Lower lobe of right lung (tissue), 2 donors: ENCODE data around the gene PARP16. TPM values are rescaled to one million over a fixed set of nuclear protein-coding genes. Genes with fewer than 3 reads are reported as not detected.

Experiments
- ATAC-seq, 2 donors: fragments of 200-7000 bp; cut with Tn5 transposase; one replicate each; pipeline ENCODE4 v1.9.1; 2020 to 2022; ENCODE audit warnings: mild to moderate bottlenecking in 2 of 2, moderate library complexity in 2 of 2
- DNase-seq: peaks from one replicate; pipeline ENCODE4 v3.0.0-alpha.2; 2020
- H3K27ac ChIP-seq: fragments of 200-600 bp; one replicate; pipeline ENCODE4 v1.8.0; 2022
- H3K27me3 ChIP-seq: fragments of 200-600 bp; one replicate; pipeline ENCODE4 v1.8.0; 2022; ENCODE audit warnings: low read depth
- H3K36me3 ChIP-seq: fragments of 200-600 bp; one replicate; pipeline ENCODE4 v1.8.0; 2022; ENCODE audit warnings: mild to moderate bottlenecking
- H3K4me1 ChIP-seq: fragments of 200-600 bp; one replicate; pipeline ENCODE4 v1.8.0; 2022
- H3K4me3 ChIP-seq: fragments of 200-600 bp; one replicate; pipeline ENCODE4 v1.8.0; 2022; ENCODE audit warnings: mild to moderate bottlenecking
- H3K9me3 ChIP-seq: fragments of 200-600 bp; one replicate; pipeline ENCODE4 v1.8.0; 2022
- CTCF ChIP-seq: fragments of 200-600 bp; IDR thresholded peaks from one replicate; pipeline ENCODE4 v1.8.0; 2022; ENCODE audit warnings: antibody characterized with exemption, mild to moderate bottlenecking
- intact Hi-C: fragments of 100-400 bp; cut with DNase I; formaldehyde crosslinking; loops from one replicate; pipeline ENCODE4 v1.11.0; 2022
- total RNA-seq: library from RNA; stranded (reverse); fragmentation: NEBNext Ultra II Directional; extraction: Animal tissue kit (Norgen Biotek cat#: 25700); gene quantifications from one replicate; pipeline ENCODE4 v1.2.1, GENCODE V29; 2021
- donor health status: DM: no; HTN: yes; CAD: no; lungs with severe emphysema.

PARP16 gene
- total RNA-seq, 1 donor from 2014 or later = 8.8 TPM

GRCh38 chr15:65310431-65311137, 23.9 kb upstream of the PARP16 start:
- peak; percentile 36 for DNase-seq
- H3K4me1 ChIP-seq = no peaks in the 10 kb centered on the region
- no peak for ATAC-seq
- TF ChIP-seq CTCF = no peak
- no peak overlapping the region for H3K27ac ChIP-seq
- no peaks in the 10 kb centered on the region for H3K27me3 ChIP-seq
- intact Hi-C loops = no loop called here
- H3K9me3 ChIP-seq = no peaks in the 10 kb centered on the region
- H3K36me3 ChIP-seq = no peaks in the 10 kb centered on the region
- no peak overlapping the region for H3K4me3 ChIP-seq

GRCh38 chr15:65309882-65310418, 23.3 kb upstream of the PARP16 start:
- TF ChIP-seq CTCF = no peak
- no peaks in the 10 kb centered on the region for H3K36me3 ChIP-seq
- H3K4me3 ChIP-seq = no peak overlapping the region
- peaks cover 6% of the 10 kb centered on the region for H3K4me1 ChIP-seq
- H3K9me3 ChIP-seq = no peaks in the 10 kb centered on the region
- no peak overlapping the region for H3K27ac ChIP-seq
- intact Hi-C loops = no loop called here
- DNase-seq (peak; percentile 9), ATAC-seq (no peak)
- no peaks in the 10 kb centered on the region for H3K27me3 ChIP-seq

GRCh38 chr15:65307978-65308377, 21.3 kb upstream of the PARP16 start:
- no peak overlapping the region for H3K27ac ChIP-seq
- TF ChIP-seq CTCF = no peak
- H3K4me3 ChIP-seq = no peak overlapping the region
- H3K4me1 ChIP-seq = peaks cover 14% of the 10 kb centered on the region
- no peaks in the 10 kb centered on the region for H3K9me3 ChIP-seq
- H3K36me3 ChIP-seq = no peaks in the 10 kb centered on the region
- no peak for ATAC-seq
- H3K27me3 ChIP-seq = no peaks in the 10 kb centered on the region
- peak; percentile 12 for DNase-seq
- intact Hi-C loops = no loop called here

GRCh38 chr15:65306551-65306950, 19.9 kb upstream of the PARP16 start:
- Histone ChIP-seq H3K36me3 (no peaks in the 10 kb centered on the region), H3K4me3 (no peak overlapping the region), H3K9me3 (no peaks in the 10 kb centered on the region), H3K27me3 (no peaks in the 10 kb centered on the region), H3K4me1 (peaks cover 14% of the 10 kb centered on the region), H3K27ac (no peak overlapping the region)
- intact Hi-C loops = no loop called here
- no peak for ATAC-seq
- no peak for DNase-seq
- no peak for TF ChIP-seq CTCF

- DNase-seq (no peak), ATAC-seq (no peak)
- Histone ChIP-seq H3K4me3 (no peak overlapping the region), H3K27me3 (no peaks in the 10 kb centered on the region), H3K27ac (peak overlapping the region; percentile 14), H3K36me3 (no peaks in the 10 kb centered on the region), H3K9me3 (no peaks in the 10 kb centered on the region), H3K4me1 (peaks cover 14% of the 10 kb centered on the region)
- no peak for TF ChIP-seq CTCF
- intact Hi-C loops = no loop called here
These were observed 19.1 kb upstream of the PARP16 start for GRCh38 chr15:65305776-65306175.
